T47D (cell line): ENCODE results near the gene SHISA9.

ENCODE experiments used
- DNase-seq, 2 experiments: peaks; one replicate each; pipeline versions ENCODE4 v3.0.0 to v3.0.0-alpha.2; 2011 to 2012; ENCODE audit warnings: low read depth in 1 of 2, low spot score in 1 of 2
- JUND ChIP-seq: IDR thresholded peaks from 2 replicates; pipeline ENCODE4 v1.6.1; 2012; ENCODE audit warnings: low read depth
- in situ Hi-C: cut with HindIII; loops from 2 replicates; pipeline ENCODE4 v1.10.0; 2016; ENCODE audit warnings: low sequenced_read_pairs, low pct_unique_long_range_greater_than_20kb

SHISA9 gene

GRCh38 chr16:13083681-13084080 is 182.3 kb downstream of the SHISA9 start:
- DNase-seq, result no peak
- TF ChIP-seq JUND, result no peak
- in situ Hi-C loops, result no loop called here

GRCh38 chr16:13084331-13084730 is 182.9 kb downstream of the SHISA9 start:
- no peak for DNase-seq
- no peak for TF ChIP-seq JUND
- in situ Hi-C loops, result no loop called here

GRCh38 chr16:13093661-13094060 is 192.3 kb downstream of the SHISA9 start:
- in situ Hi-C loops, result no loop called here
- no peak for DNase-seq
- no peak for TF ChIP-seq JUND

GRCh38 chr16:13095061-13095460 is 193.7 kb downstream of the SHISA9 start:
- DNase-seq, result no peak
- in situ Hi-C loops, result no loop called here
- no peak for TF ChIP-seq JUND

GRCh38 chr16:13098536-13098935 is 197.1 kb downstream of the SHISA9 start:
- in situ Hi-C loops, result no loop called here
- TF ChIP-seq JUND, result no peak
- peak in 1 of 2 experiments; percentile 9 for DNase-seq

GRCh38 chr16:13099822-13100221 is 198.4 kb downstream of the SHISA9 start:
- DNase-seq, result no peak
- in situ Hi-C loops, result no loop called here
- no peak for TF ChIP-seq JUND

- no peak for DNase-seq
- TF ChIP-seq JUND, result no peak
- in situ Hi-C loops, result no loop called here
Observed at GRCh38 chr16:13100970-13101369, 199.6 kb downstream of the SHISA9 start.

- no peak for TF ChIP-seq JUND
- in situ Hi-C loops, result no loop called here
- no peak for DNase-seq
Observed at GRCh38 chr16:13101828-13102227, 200.4 kb downstream of the SHISA9 start.

GRCh38 chr16:13102401-13102800 is 201.0 kb downstream of the SHISA9 start:
- no peak for DNase-seq
- in situ Hi-C loops, result no loop called here

GRCh38 chr16:13103831-13104530 is 202.6 kb downstream of the SHISA9 start:
- no peak for TF ChIP-seq JUND
- in situ Hi-C loops, result no loop called here

More at GRCh38 chr16:13102401-13102800, 201.0 kb downstream of the SHISA9 start:
- TF ChIP-seq JUND, result no peak

GRCh38 chr16:13104772-13105171 is 203.4 kb downstream of the SHISA9 start:
- no peak for TF ChIP-seq JUND
- in situ Hi-C loops, result no loop called here
- no peak for DNase-seq

More at GRCh38 chr16:13103831-13104530, 202.6 kb downstream of the SHISA9 start:
- DNase-seq, result no peak

- TF ChIP-seq JUND, result no peak
- DNase-seq, result no peak
- in situ Hi-C loops, result no loop called here
Observed at GRCh38 chr16:13105427-13105826, 204.0 kb downstream of the SHISA9 start.

GRCh38 chr16:13106464-13106863 is 205.1 kb downstream of the SHISA9 start:
- no peak for TF ChIP-seq JUND
- in situ Hi-C loops, result no loop called here
- DNase-seq, result no peak

GRCh38 chr16:13108126-13108525 is 206.7 kb downstream of the SHISA9 start:
- in situ Hi-C loops, result no loop called here
- no peak for TF ChIP-seq JUND

GRCh38 chr16:13109171-13109570 is 207.8 kb downstream of the SHISA9 start:
- no peak for DNase-seq
- no peak for TF ChIP-seq JUND
- in situ Hi-C loops, result no loop called here

More at GRCh38 chr16:13108126-13108525, 206.7 kb downstream of the SHISA9 start:
- DNase-seq, result peak in 1 of 2 experiments; percentile 18
